Measurements from ENCODE around the gene OR2D2.

Gene OR2D2

GRCh38 chr11:6926208-6927029, 34.1 kb upstream of the OR2D2 start, which contains the start of gene ZNF215:
Gene ZNF215 (plus strand): TSS chr11:6926426. CDS start chr11:6932273, 5,847 bp downstream.
- Histone ChIP-seq H4K20me1 (ENCODE audit: insufficient read depth, low read length) (no peaks in the 10 kb centered on the region), H3K27ac (ENCODE audit: low read length) (peak within 1 kb of the TSS; percentile 92), H2AFZ (ENCODE audit: low read depth, low read length) (peak within 1 kb of the TSS; percentile 86), H3K36me3 (ENCODE audit: insufficient read depth, low read length) (no peaks in the 10 kb centered on the region), H3K79me2 (ENCODE audit: insufficient read depth, low read length) (peaks cover 18% of the 10 kb centered on the region), H3K9me3 (ENCODE audit: insufficient read depth, low read length, severe bottlenecking) (no peaks in the 10 kb centered on the region), H3K4me1 (ENCODE audit: insufficient read depth, low read length) (peaks cover 48% of the 10 kb centered on the region), H3K9ac (ENCODE audit: low read depth, low read length) (peak within 1 kb of the TSS; percentile 69), H3K4me2 (ENCODE audit: insufficient read depth, low read length) (peak within 1 kb of the TSS; percentile 65), H3K4me3 (ENCODE audit: low read depth in 1 of 2, low read length in 2 of 2) (peak within 1 kb of the TSS; percentile 28 to 83), H3K27me3 (ENCODE audit: insufficient read depth, low read length, poor library complexity) (no peaks in the 10 kb centered on the region)
- DNase-seq, result peak; percentile 79
- ATAC-seq (ENCODE audit: insufficient read depth, low read depth), result peak; percentile 82
- TF ChIP-seq CTCF (IDR thresholded peaks at IDR 0.05; ENCODE audit: borderline replicate concordance, extremely low read depth, low read length, poor library complexity, severe bottlenecking), result no peak
- TF ChIP-seq EZH2 (IDR thresholded peaks at IDR 0.05; ENCODE audit: borderline replicate concordance, low read depth, low read length, severe bottlenecking), result no peak

DNA sequence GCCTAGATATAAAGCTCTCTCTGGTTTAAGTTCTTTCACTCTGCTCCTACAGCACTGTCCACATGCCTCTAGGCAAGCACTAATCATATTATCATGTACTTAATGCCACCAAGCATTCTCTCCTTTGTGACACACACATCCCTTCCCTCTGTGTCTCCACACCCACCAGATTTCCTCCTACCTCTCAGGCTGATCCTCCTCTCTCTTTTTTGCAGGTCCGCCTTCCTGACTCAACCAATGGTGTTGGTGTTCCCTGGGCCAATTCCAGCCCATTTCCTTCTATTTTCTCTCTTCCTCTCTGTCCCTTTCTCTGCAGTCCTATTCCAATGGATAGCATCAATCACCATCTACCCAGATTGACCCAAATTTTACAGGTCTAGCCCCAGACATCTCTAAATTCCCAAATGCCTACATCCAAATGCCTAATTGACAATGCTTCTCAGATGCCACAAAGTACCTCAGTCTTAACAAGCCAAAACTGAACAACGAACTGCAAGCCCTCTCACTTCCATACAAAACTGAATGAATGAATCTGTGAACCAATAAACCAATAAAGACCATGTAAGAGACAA, 33.4 kb upstream of the OR2D2 start:
- peaks cover 41% of the 10 kb centered on the region for H3K4me1 ChIP-seq (ENCODE audit: insufficient read depth, low read length)
- peak overlapping the region; percentile 92 for H3K27ac ChIP-seq (ENCODE audit: low read length)
- DNase-seq (no peak), ATAC-seq (ENCODE audit: insufficient read depth, low read depth) (peak; percentile 12)
- H3K9me3 ChIP-seq (ENCODE audit: insufficient read depth, low read length, severe bottlenecking), result no peaks in the 10 kb centered on the region
- H3K36me3 ChIP-seq (ENCODE audit: insufficient read depth, low read length), result no peaks in the 10 kb centered on the region
- peak overlapping the region; percentile 28 to 83; a peak in 3 of 4 replicates for H3K4me3 ChIP-seq (ENCODE audit: low read depth in 1 of 2, low read length in 2 of 2)
- H3K27me3 ChIP-seq (ENCODE audit: insufficient read depth, low read length, poor library complexity), result no peaks in the 10 kb centered on the region
- peak overlapping the region; percentile 69 for H3K9ac ChIP-seq (ENCODE audit: low read depth, low read length)
- H3K4me2 ChIP-seq (ENCODE audit: insufficient read depth, low read length), result peak overlapping the region; percentile 65
- no peaks in the 10 kb centered on the region for H4K20me1 ChIP-seq (ENCODE audit: insufficient read depth, low read length)
- peak overlapping the region; percentile 86 for H2AFZ ChIP-seq (ENCODE audit: low read depth, low read length)
- peaks cover 18% of the 10 kb centered on the region for H3K79me2 ChIP-seq (ENCODE audit: insufficient read depth, low read length)
- no peak for TF ChIP-seq EZH2 (IDR thresholded peaks at IDR 0.05; ENCODE audit: borderline replicate concordance, low read depth, low read length, severe bottlenecking)
- TF ChIP-seq CTCF (IDR thresholded peaks at IDR 0.05; ENCODE audit: borderline replicate concordance, extremely low read depth, low read length, poor library complexity, severe bottlenecking), result no peak

DNA sequence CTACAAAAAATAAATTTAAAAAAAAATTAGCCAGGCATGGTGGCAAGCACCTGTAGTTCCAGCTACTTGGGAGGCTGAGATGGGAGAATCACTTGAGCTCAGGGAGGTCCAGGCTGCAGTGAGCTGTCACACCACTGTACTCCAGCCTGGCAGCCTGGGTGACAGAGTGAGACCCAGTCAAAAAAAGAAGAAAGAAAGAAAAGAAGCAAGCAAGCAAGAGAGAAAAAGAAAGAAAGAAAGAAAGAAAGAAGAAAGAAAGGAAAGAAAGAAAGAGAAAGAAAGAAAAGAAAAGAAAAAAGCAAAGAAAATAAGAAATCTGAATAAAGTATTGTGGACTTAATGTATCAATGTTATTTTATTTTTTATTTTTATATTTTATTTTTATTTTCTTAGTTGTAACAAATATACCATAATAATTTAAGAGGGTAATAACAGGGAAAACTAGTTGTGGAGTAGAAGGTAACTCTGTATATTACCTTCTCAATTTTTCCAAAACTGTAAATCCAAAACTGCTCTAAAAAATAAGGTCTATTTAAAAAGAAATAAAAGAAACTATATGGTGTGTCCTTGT, 32.8 kb upstream of the OR2D2 start:
- H3K4me2 ChIP-seq (ENCODE audit: insufficient read depth, low read length), result peak overlapping the region; percentile 65; the same call in 1 of the 2 replicates
- H3K9me3 ChIP-seq (ENCODE audit: insufficient read depth, low read length, severe bottlenecking), result no peaks in the 10 kb centered on the region
- no peak for ATAC-seq (ENCODE audit: insufficient read depth, low read depth)
- H3K4me3 ChIP-seq (ENCODE audit: low read depth in 1 of 2, low read length in 2 of 2), result no peak overlapping the region
- H4K20me1 ChIP-seq (ENCODE audit: insufficient read depth, low read length), result no peaks in the 10 kb centered on the region
- no peaks in the 10 kb centered on the region for H3K27me3 ChIP-seq (ENCODE audit: insufficient read depth, low read length, poor library complexity)
- peaks cover 35% of the 10 kb centered on the region for H3K4me1 ChIP-seq (ENCODE audit: insufficient read depth, low read length)
- no peak for DNase-seq
- no peak overlapping the region for H3K9ac ChIP-seq (ENCODE audit: low read depth, low read length)
- H2AFZ ChIP-seq (ENCODE audit: low read depth, low read length), result peak overlapping the region; percentile 86; the same call in 1 of the 2 replicates
- TF ChIP-seq EZH2 (IDR thresholded peaks at IDR 0.05; ENCODE audit: borderline replicate concordance, low read depth, low read length, severe bottlenecking) (no peak), CTCF (IDR thresholded peaks at IDR 0.05; ENCODE audit: borderline replicate concordance, extremely low read depth, low read length, poor library complexity, severe bottlenecking) (no peak)
- H3K27ac ChIP-seq (ENCODE audit: low read length), result no peak overlapping the region
- H3K36me3 ChIP-seq (ENCODE audit: insufficient read depth, low read length), result no peaks in the 10 kb centered on the region
- peaks cover 17% of the 10 kb centered on the region for H3K79me2 ChIP-seq (ENCODE audit: insufficient read depth, low read length)
